GM18505 (cell line): ENCODE results near the gene RIC8B.

Source experiments
- ATAC-seq: cut with Tn5 transposase; IDR thresholded peaks from one replicate; pipeline ENCODE4 v1.9.1; 2021; ENCODE audit not compliant: unreplicated experiment
- POLR2A ChIP-seq: IDR thresholded peaks from 4 replicates; pipeline ENCODE4 v1.6.1; 2011; ENCODE audit warnings: borderline replicate concordance; ENCODE audit not compliant: insufficient read depth, insufficient read length; ENCODE audit errors: extremely low read depth

Gene RIC8B

GRCh38 chr12:106851306-106851705 is 76.8 kb downstream of the RIC8B start:
- no peak for TF ChIP-seq POLR2A
- no peak for ATAC-seq

DNA sequence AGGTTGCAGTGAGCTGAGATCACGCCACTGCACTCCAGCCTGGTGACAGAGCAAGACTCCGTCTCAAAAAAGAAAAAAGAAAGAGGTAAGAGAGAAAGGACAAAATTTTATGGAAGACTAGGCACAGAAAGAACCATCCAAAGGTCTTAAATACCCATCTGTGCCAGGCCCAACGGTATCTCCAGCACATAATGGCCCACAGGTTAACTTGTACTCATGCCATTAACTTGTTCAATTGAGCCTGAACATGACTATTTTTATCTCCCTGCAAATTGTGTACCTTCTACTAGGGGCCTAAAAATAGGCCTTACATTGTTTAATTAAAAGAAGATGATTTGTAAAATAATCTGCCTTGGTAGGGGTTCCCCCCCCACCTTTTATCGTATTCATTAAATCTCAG is 80.2 kb downstream of the RIC8B start:
- no peak for ATAC-seq
- TF ChIP-seq POLR2A = no peak

GRCh38 chr12:106855221-106855758 is 80.8 kb downstream of the RIC8B start:
- TF ChIP-seq POLR2A = no peak
- no peak for ATAC-seq

GRCh38 chr12:106861984-106862916 is 87.8 kb downstream of the RIC8B start:
- no peak for ATAC-seq
- no peak for TF ChIP-seq POLR2A

GRCh38 chr12:106863189-106863588 is 88.7 kb downstream of the RIC8B start:
- no peak for ATAC-seq
- TF ChIP-seq POLR2A = no peak

- no peak for ATAC-seq
- no peak for TF ChIP-seq POLR2A
Measured at GRCh38 chr12:106865683-106866082, 91.2 kb downstream of the RIC8B start.

DNA sequence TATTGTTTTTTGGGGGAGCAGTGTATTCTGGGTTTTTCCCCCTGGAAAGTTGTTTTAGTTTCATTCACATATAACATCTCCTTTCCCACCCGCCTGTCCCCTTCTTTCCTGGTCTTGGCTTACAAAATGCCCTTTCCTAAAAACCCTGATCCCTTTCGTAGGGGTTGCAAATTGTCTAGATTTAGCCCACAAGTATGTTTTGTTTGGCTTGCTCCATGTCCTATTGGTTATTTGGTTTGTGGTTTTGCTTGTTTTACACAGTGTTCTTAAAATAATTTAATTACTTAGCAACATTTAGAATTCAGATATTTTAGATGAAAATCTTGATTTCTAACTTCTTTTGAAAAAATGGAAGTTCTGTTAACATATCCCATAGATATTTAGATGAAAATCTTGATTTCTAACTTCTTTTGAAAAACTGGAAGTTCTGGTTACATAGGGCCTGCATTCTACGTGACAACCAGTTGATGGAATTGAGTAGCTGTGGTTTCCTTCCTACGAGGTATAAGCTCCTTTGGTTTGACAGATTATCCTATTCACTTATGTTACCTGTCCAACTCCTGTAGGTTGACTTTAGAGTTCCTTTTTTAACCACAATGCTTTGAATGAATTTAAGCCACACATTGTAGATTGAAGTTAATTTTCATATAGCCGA is 92.1 kb downstream of the RIC8B start:
- no peak for TF ChIP-seq POLR2A
- ATAC-seq = no peak

DNA sequence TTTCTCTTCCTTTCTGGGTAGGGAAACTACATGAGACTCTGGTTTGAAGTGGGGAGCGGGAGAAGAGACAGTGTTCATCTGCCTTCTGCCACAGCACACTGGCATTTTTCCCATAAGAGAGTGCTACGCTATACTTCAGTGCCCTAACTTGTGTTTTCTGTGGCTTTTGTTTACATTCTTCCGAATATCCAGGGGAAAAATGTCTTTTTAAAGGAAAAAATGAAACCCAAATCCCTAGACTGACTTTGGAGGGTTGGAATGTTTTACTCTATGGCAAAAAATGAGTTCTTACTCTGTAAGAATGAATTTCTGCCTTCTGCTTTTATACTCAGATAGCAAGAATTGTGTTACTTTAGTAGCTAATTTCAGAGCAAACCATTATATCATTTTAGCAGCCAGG is 93.2 kb downstream of the RIC8B start:
- no peak for TF ChIP-seq POLR2A
- ATAC-seq = no peak

DNA sequence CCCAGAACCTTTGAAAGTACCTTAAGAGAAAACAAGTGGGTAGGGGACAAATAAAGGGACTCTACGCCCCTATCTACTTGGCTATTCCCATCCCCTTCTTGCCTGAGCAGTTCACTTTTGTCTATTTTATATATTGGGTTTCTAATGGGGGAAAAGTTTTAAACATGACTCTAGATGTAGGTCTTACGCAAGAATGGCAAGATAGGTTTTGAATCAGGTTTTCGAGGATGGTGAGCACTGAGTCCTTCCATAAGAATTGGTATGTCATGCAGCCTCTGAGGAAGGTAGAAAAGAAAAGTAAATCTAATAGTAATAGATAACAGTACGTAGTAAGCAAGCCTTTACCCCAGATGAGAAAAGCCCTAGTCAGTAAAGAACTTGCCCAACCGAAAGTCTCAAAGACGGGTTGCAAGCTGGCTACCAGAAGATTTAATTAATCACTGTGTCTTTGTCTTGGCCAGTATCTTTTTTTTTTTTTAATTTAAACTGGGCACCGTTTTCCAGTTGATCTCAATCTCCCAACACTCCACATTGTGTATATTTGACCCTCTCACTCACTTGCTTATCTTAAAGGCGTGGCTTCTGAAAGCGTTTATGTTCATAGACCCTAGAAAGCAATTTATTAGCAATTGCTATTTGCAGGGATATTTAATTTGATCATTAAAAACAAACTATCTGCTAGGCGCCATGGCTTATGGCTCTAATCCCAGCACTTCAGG is 94.7 kb downstream of the RIC8B start:
- ATAC-seq = no peak
- TF ChIP-seq POLR2A = no peak

DNA sequence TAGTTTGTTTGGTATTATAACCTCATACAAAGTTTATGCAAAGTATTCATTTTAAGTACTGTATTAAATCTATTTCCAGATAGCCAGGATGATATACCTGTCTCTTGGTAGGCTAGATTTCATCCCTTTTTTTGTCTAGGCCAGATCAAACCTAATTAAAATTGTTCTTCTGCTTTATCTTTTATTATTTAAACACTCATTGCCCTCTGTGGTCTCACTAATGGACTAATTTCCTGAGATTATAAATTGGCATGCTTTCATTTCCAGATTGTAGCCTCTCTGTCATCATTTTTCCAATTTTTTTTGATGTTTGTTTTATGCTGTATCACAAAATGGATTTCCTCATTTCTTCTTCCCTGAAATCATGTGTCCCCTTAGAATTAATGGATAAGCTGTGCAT is 95.6 kb downstream of the RIC8B start:
- no peak for TF ChIP-seq POLR2A
- no peak for ATAC-seq

DNA sequence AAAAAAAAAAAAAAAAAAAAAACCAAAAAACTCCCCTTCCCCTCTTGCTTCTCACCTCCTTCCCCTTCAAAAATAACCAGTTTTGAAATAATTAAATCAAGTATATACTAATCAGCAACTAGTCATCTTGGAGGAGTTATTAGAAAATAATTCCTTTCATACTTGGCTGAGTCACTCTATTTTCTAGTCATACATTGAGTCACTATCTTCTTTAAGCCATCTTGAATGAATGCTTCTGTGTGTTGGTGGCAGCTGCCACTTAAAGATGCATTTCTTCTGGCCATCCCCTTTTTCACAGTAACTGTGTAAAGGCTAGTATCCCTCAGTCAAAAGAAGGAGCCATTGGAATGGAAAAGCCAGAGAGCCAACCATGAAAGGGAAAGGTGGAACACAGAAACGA is 97.0 kb downstream of the RIC8B start:
- TF ChIP-seq POLR2A = no peak
- ATAC-seq = no peak

- TF ChIP-seq POLR2A = no peak
- no peak for ATAC-seq
Measured at GRCh38 chr12:106873983-106874382, 99.5 kb downstream of the RIC8B start.

- TF ChIP-seq POLR2A = no peak
- ATAC-seq = no peak
Measured at GRCh38 chr12:106878804-106879203, 104.3 kb downstream of the RIC8B start.

GRCh38 chr12:106879612-106880011 is 105.1 kb downstream of the RIC8B start:
- no peak for TF ChIP-seq POLR2A
- no peak for ATAC-seq

- no peak for ATAC-seq
- TF ChIP-seq POLR2A = no peak
Measured at GRCh38 chr12:106883426-106883825, 108.9 kb downstream of the RIC8B start.
